ENCODE data around the gene PTPN13. TPM values are rescaled to one million over a fixed set of nuclear protein-coding genes. Genes with fewer than 3 reads are reported as not detected.
A peak's percentile ranks its signal among the peaks of the same experiment; 100 is the strongest.

PTPN13 gene
- total RNA-seq, 1 donor from 2014 or later: 244 TPM

GRCh38 chr4:86855572-86855971 lies 261.5 kb downstream of the PTPN13 start:
- H3K4me3 Mint-ChIP-seq: no peak overlapping the region

GRCh38 chr4:86856896-86857295 lies 262.8 kb downstream of the PTPN13 start:
- H4K20me1 ChIP-seq (ENCODE audit: low read depth): no peaks in the 10 kb centered on the region
- no peaks in the 10 kb centered on the region for H3K79me2 ChIP-seq (ENCODE audit: low read depth)
- H3K4me3 ChIP-seq: no peak overlapping the region
- H3F3A ChIP-seq (ENCODE audit: low read depth): peaks cover 4% of the 10 kb centered on the region
- no peak overlapping the region for H3K27ac Mint-ChIP-seq
- no peak for DNase-seq (ENCODE audit: low spot score)
- no peaks in the 10 kb centered on the region for H3K9me3 ChIP-seq (ENCODE audit: low read depth)
- H3K27ac ChIP-seq: no peak overlapping the region
- no peaks in the 10 kb centered on the region for H3K27me3 ChIP-seq
- H3K9me3 Mint-ChIP-seq: no peaks in the 10 kb centered on the region
- H3K36me3 ChIP-seq: no peaks in the 10 kb centered on the region
- no peaks in the 10 kb centered on the region for H3K36me3 Mint-ChIP-seq
- H3K4me2 ChIP-seq: peak overlapping the region; percentile 65
- H3K27me3 Mint-ChIP-seq (ENCODE audit: insufficient read depth, low read depth): peaks cover 9% of the 10 kb centered on the region
- peaks cover 15% of the 10 kb centered on the region for H3K4me1 ChIP-seq
- no peaks in the 10 kb centered on the region for H3K4me1 Mint-ChIP-seq
- no peak overlapping the region for H2AFZ ChIP-seq (replicated peaks)
- no peak overlapping the region for H3K4me3 Mint-ChIP-seq
- no peak overlapping the region for H3K9ac ChIP-seq
- TF ChIP-seq EZH2 (IDR thresholded peaks at IDR 0.05) (no peak), EZH2phosphoT487 (IDR thresholded peaks at IDR 0.05) (no peak)
- TF ChIP-seq, protein P1, sequence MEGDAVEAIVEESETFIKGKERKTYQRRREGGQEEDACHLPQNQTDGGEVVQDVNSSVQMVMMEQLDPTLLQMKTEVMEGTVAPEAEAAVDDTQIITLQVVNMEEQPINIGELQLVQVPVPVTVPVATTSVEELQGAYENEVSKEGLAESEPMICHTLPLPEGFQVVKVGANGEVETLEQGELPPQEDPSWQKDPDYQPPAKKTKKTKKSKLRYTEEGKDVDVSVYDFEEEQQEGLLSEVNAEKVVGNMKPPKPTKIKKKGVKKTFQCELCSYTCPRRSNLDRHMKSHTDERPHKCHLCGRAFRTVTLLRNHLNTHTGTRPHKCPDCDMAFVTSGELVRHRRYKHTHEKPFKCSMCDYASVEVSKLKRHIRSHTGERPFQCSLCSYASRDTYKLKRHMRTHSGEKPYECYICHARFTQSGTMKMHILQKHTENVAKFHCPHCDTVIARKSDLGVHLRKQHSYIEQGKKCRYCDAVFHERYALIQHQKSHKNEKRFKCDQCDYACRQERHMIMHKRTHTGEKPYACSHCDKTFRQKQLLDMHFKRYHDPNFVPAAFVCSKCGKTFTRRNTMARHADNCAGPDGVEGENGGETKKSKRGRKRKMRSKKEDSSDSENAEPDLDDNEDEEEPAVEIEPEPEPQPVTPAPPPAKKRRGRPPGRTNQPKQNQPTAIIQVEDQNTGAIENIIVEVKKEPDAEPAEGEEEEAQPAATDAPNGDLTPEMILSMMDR (IDR thresholded peaks at IDR 0.05): no peak

More at GRCh38 chr4:86855572-86855971, 261.5 kb downstream of the PTPN13 start:
- Histone ChIP-seq H3K79me2 (ENCODE audit: low read depth) (no peaks in the 10 kb centered on the region), H3K9ac (no peak overlapping the region), H2AFZ (replicated peaks) (no peak overlapping the region), H3K4me1 (peaks cover 15% of the 10 kb centered on the region), H3K36me3 (no peaks in the 10 kb centered on the region), H3K4me2 (no peak overlapping the region), H3K4me3 (no peak overlapping the region), H3K9me3 (ENCODE audit: low read depth) (no peaks in the 10 kb centered on the region), H3K27me3 (no peaks in the 10 kb centered on the region), H4K20me1 (ENCODE audit: low read depth) (no peaks in the 10 kb centered on the region), H3F3A (ENCODE audit: low read depth) (peaks cover 4% of the 10 kb centered on the region), H3K27ac (no peak overlapping the region)
- DNase-seq (ENCODE audit: low spot score): no peak
- no peaks in the 10 kb centered on the region for H3K4me1 Mint-ChIP-seq
- H3K9me3 Mint-ChIP-seq: no peaks in the 10 kb centered on the region
- H3K36me3 Mint-ChIP-seq: no peaks in the 10 kb centered on the region
- TF ChIP-seq EZH2phosphoT487 (IDR thresholded peaks at IDR 0.05) (no peak), EZH2 (IDR thresholded peaks at IDR 0.05) (no peak)
- TF ChIP-seq, protein P1 (IDR thresholded peaks at IDR 0.05): no peak
- H3K27me3 Mint-ChIP-seq (ENCODE audit: insufficient read depth, low read depth): peaks cover 6% of the 10 kb centered on the region
- no peak overlapping the region for H3K27ac Mint-ChIP-seq

- Histone ChIP-seq H3K9me3 (ENCODE audit: low read depth) (no peaks in the 10 kb centered on the region), H3K4me1 (peaks cover 15% of the 10 kb centered on the region), H3K4me3 (peak overlapping the region; percentile 9), H2AFZ (replicated peaks) (peak overlapping the region; percentile 54), H4K20me1 (ENCODE audit: low read depth) (no peaks in the 10 kb centered on the region), H3K36me3 (no peaks in the 10 kb centered on the region), H3K27me3 (no peaks in the 10 kb centered on the region), H3K27ac (no peak overlapping the region), H3K9ac (no peak overlapping the region), H3K79me2 (ENCODE audit: low read depth) (no peaks in the 10 kb centered on the region), H3F3A (ENCODE audit: low read depth) (peaks cover 4% of the 10 kb centered on the region), H3K4me2 (peak overlapping the region; percentile 65)
- Mint-ChIP-seq H3K4me1 (no peaks in the 10 kb centered on the region), H3K36me3 (no peaks in the 10 kb centered on the region), H3K9me3 (no peaks in the 10 kb centered on the region), H3K4me3 (no peak overlapping the region), H3K27ac (no peak overlapping the region), H3K27me3 (ENCODE audit: insufficient read depth, low read depth) (peaks cover 9% of the 10 kb centered on the region)
- DNase-seq (ENCODE audit: low spot score): no peak
- TF ChIP-seq EZH2 (IDR thresholded peaks at IDR 0.05): no peak
Measured at GRCh38 chr4:86857341-86858052, 263.4 kb downstream of the PTPN13 start.

Other genes with a start within 250 kb of the PTPN13 start
- 357 and 383 TPM in 2 replicates for gene MAPK10, start 234.3 kb upstream of the PTPN13 start, total RNA-seq (ENCODE audit: low replicate concordance)